CD4-positive, CD25-positive, alpha-beta regulatory T cell (primary cell): ENCODE measurements around the gene BBS10. TPM values are rescaled to one million over a fixed set of nuclear protein-coding genes. Genes with fewer than 3 reads are reported as not detected.
"Not testable (repeated sequence)": the region's sequence is repeated elsewhere in the genome, so short reads cannot be mapped to it uniquely, and the experiment has no call there.

Source experiments
- ATAC-seq, 2 donors: fragments of 150-1000 bp; cut with Tn5 transposase; one replicate each; pipeline ENCODE4 v1.10.0; 2021; ENCODE audit warnings: low read depth in 2 of 2, moderate number of reproducible peaks in 2 of 2, moderate library complexity in 1 of 2
- DNase-seq, 3 donors: peaks; one replicate each; pipeline versions ENCODE4 v3.0.0 to v3.0.0-alpha.2; 2012 to 2022; ENCODE audit warnings: mixed read lengths in 1 of 3
- H3K27ac ChIP-seq: one replicate; pipeline ENCODE4 v1.7.0; 2013; ENCODE audit warnings: mild to moderate bottlenecking, low read length; ENCODE audit not compliant: insufficient read depth, poor library complexity, severe bottlenecking
- H3K27me3 ChIP-seq: one replicate; pipeline ENCODE4 v1.7.0; 2013; ENCODE audit warnings: low read length; ENCODE audit not compliant: control insufficient read depth, insufficient read depth
- H3K36me3 ChIP-seq: one replicate; pipeline ENCODE4 v1.7.0; 2013; ENCODE audit warnings: mild to moderate bottlenecking, low read length, moderate library complexity; ENCODE audit not compliant: control insufficient read depth, insufficient read depth
- H3K4me1 ChIP-seq: 2 replicates; pipeline ENCODE4 v1.7.0; 2013; ENCODE audit warnings: mild to moderate bottlenecking, low read length; ENCODE audit not compliant: insufficient read depth, control insufficient read depth, poor library complexity, severe bottlenecking
- H3K4me3 ChIP-seq: one replicate; pipeline ENCODE4 v1.7.0; 2013; ENCODE audit warnings: low read depth, mild to moderate bottlenecking, low read length, moderate library complexity
- H3K9me3 ChIP-seq, 2 experiments: 1 replicate in 1 of 2; 2 replicates in 1 of 2; pipeline ENCODE4 v1.7.0; 2013; ENCODE audit warnings: low read length in 2 of 2, mild to moderate bottlenecking in 1 of 2, moderate library complexity in 1 of 2; ENCODE audit not compliant: control insufficient read depth in 2 of 2
- H3K27ac Mint-ChIP-seq, 3 donors: one replicate each; pipeline ENCODE4 v1.8.0; 2020 to 2022; ENCODE audit warnings: mild to moderate bottlenecking in 3 of 3, mixed read lengths in 3 of 3, moderate library complexity in 2 of 3
- H3K27me3 Mint-ChIP-seq: one replicate; pipeline ENCODE4 v1.8.0; 2022; ENCODE audit warnings: mild to moderate bottlenecking, mixed read lengths
- H3K36me3 Mint-ChIP-seq: one replicate; pipeline ENCODE4 v1.8.0; 2020; ENCODE audit warnings: mixed read lengths
- H3K4me1 Mint-ChIP-seq, 4 donors: one replicate each; pipeline ENCODE4 v1.8.0; 2020 to 2022; ENCODE audit warnings: mixed read lengths in 4 of 4, mild to moderate bottlenecking in 1 of 4
- H3K4me3 Mint-ChIP-seq, 4 donors: one replicate each; pipeline ENCODE4 v1.8.0; 2020 to 2022; ENCODE audit warnings: mild to moderate bottlenecking in 4 of 4, mixed read lengths in 4 of 4, moderate library complexity in 3 of 4
- H3K9me3 Mint-ChIP-seq, 7 donors: one replicate each; pipeline ENCODE4 v1.8.0; 2020 to 2022; ENCODE audit warnings: mixed read lengths in 7 of 7, mild to moderate bottlenecking in 3 of 7, moderate library complexity in 2 of 7
- polyA plus RNA-seq, 4 donors: library from polyadenylated mRNA; unstranded; fragments of 300-500 nt; fragmentation: Illumina TruSeq; gene quantifications; one replicate each; pipeline ENCODE4 v1.2.3, GENCODE V29; 2021
- total RNA-seq: library from RNA; stranded (reverse); gene quantifications from one replicate; pipeline ENCODE4 v1.2.3, GENCODE V29; 2022

Gene BBS10
- total and polyA plus RNA-seq, 5 donors from 2014 or later: 1.0 to 4.3 (median 2.9) TPM

GRCh38 chr12:76329606-76330005 lies 18.6 kb downstream of the BBS10 start:
- Mint-ChIP-seq H3K27ac (no peak overlapping the region), H3K9me3 (peaks cover 0 to 5% (median 0%) of the 10 kb centered on the region in 7 donors)

DNA sequence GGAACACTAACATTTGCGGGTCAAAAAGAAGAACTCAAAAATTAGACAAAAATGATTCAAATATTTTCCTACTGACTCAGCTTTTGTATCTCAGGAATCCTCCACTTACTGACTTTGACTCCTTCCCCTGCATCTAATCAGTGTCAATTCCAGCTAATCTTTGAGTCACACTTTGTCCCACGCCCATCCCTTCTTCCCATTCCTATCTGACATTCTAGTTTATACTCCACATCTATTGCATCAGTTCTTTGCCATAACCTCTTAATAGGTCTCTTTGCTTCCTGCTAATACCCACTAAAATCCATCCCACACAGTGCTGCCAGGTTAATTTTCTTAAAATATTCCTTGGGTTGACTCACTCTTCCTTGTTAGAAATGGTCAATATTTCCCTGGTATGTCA lies 19.1 kb downstream of the BBS10 start:
- no peak for ATAC-seq
- H3K4me1 Mint-ChIP-seq: no peaks in the 10 kb centered on the region

More at GRCh38 chr12:76329606-76330005, 18.6 kb downstream of the BBS10 start:
- Mint-ChIP-seq H3K4me1 (no peaks in the 10 kb centered on the region), H3K27me3 (peaks cover 15% of the 10 kb centered on the region), H3K4me3 (no peak overlapping the region), H3K36me3 (peaks cover 5% of the 10 kb centered on the region)
- no peaks in the 10 kb centered on the region for H3K36me3 ChIP-seq
- H3K27me3 ChIP-seq: peaks cover 13% of the 10 kb centered on the region
- H3K4me1 ChIP-seq: no peaks in the 10 kb centered on the region
- DNase-seq (no peak), ATAC-seq (no peak)
- no peaks in the 10 kb centered on the region for H3K9me3 ChIP-seq
- H3K27ac ChIP-seq: no peak overlapping the region
- H3K4me3 ChIP-seq: no peak overlapping the region

GRCh38 chr12:76319595-76320319 lies 28.5 kb downstream of the BBS10 start:
- H3K27ac ChIP-seq, H3K36me3 Mint-ChIP-seq, H3K36me3 ChIP-seq, H3K4me1 Mint-ChIP-seq, H3K4me3 Mint-ChIP-seq, ATAC-seq, H3K27me3 ChIP-seq, H3K9me3 ChIP-seq, H3K27ac Mint-ChIP-seq, H3K4me3 ChIP-seq, H3K4me1 ChIP-seq, H3K9me3 Mint-ChIP-seq, DNase-seq: not testable (repeated sequence)
- peaks cover 22% of the 10 kb centered on the region for H3K27me3 Mint-ChIP-seq

More for the DNA sequence above, 19.1 kb downstream of the BBS10 start:
- peaks cover 15% of the 10 kb centered on the region for H3K27me3 Mint-ChIP-seq
- Histone ChIP-seq H3K9me3 (no peaks in the 10 kb centered on the region), H3K27me3 (peaks cover 13% of the 10 kb centered on the region), H3K4me3 (no peak overlapping the region), H3K36me3 (no peaks in the 10 kb centered on the region), H3K27ac (no peak overlapping the region), H3K4me1 (no peaks in the 10 kb centered on the region)
- no peak for DNase-seq
- peaks cover 5% of the 10 kb centered on the region for H3K36me3 Mint-ChIP-seq
- peaks cover 0 to 5% (median 0%) of the 10 kb centered on the region in 7 donors for H3K9me3 Mint-ChIP-seq
- no peak overlapping the region for H3K4me3 Mint-ChIP-seq
- no peak overlapping the region for H3K27ac Mint-ChIP-seq

- Histone ChIP-seq H3K27me3 (peaks cover 3% of the 10 kb centered on the region), H3K4me3 (no peak overlapping the region), H3K4me1 (no peaks in the 10 kb centered on the region), H3K9me3 (no peaks in the 10 kb centered on the region), H3K36me3 (no peaks in the 10 kb centered on the region), H3K27ac (no peak overlapping the region)
- ATAC-seq (no peak), DNase-seq (no peak)
- Mint-ChIP-seq H3K36me3 (no peaks in the 10 kb centered on the region), H3K4me1 (no peaks in the 10 kb centered on the region), H3K9me3 (peaks cover 0 to 2% (median 0%) of the 10 kb centered on the region in 7 donors), H3K27me3 (peaks cover 22% of the 10 kb centered on the region), H3K4me3 (no peak overlapping the region), H3K27ac (no peak overlapping the region)
Observed at GRCh38 chr12:76318773-76319594, 29.2 kb downstream of the BBS10 start.

DNA sequence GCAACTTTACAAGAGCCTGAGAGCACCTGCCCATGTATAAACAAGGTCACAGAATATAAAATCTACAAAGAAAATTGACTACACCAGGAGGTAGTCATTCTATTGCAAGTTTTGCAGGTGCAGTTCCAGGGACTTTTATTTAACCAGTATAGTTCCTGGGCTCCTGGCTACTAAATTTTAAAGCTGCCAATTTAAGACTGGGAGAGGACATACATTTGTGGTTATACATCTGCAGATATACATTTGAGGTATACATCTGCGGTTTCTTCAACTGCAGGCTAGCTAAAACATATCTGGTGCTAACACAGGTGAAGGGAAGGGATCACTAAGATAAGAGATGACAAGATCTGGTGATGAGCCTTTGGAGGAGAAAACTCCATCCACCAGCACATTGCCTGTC lies 30.2 kb downstream of the BBS10 start:
- Histone ChIP-seq H3K27ac (no peak overlapping the region), H3K4me1 (no peaks in the 10 kb centered on the region), H3K4me3 (no peak overlapping the region), H3K36me3 (no peaks in the 10 kb centered on the region), H3K27me3 (peaks cover 3% of the 10 kb centered on the region), H3K9me3 (no peaks in the 10 kb centered on the region)
- Mint-ChIP-seq H3K9me3 (peaks cover 0 to 2% (median 0%) of the 10 kb centered on the region in 7 donors), H3K4me3 (no peak overlapping the region), H3K27me3 (peaks cover 22% of the 10 kb centered on the region), H3K36me3 (no peaks in the 10 kb centered on the region), H3K27ac (no peak overlapping the region), H3K4me1 (no peaks in the 10 kb centered on the region)
- ATAC-seq (no peak), DNase-seq (no peak)

DNA sequence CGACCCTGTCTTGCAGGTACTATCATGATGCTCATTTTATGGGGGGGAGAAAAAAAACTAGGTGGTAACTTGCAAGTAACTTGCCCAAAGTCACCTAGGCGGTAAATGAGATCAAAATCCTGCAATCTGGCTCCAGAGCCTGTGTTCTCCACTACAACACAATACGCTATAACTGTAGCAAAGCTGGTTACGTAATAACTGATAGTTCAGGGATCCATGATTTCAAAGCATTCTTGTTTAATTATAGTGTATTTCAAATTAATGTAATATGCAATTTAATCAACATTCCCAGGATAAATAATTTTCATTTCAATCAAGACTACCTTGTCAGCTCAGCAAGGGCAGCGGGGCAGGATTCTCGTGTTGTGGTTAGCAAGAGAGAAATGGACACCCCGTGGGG lies 31.7 kb downstream of the BBS10 start:
- DNase-seq: no peak
- ATAC-seq: no peak
- Histone ChIP-seq H3K9me3 (no peaks in the 10 kb centered on the region), H3K27me3 (peaks cover 3% of the 10 kb centered on the region), H3K27ac (no peak overlapping the region), H3K36me3 (no peaks in the 10 kb centered on the region), H3K4me1 (no peaks in the 10 kb centered on the region), H3K4me3 (no peak overlapping the region)
- H3K9me3 Mint-ChIP-seq: peaks cover 0 to 2% (median 0%) of the 10 kb centered on the region in 7 donors
- no peaks in the 10 kb centered on the region for H3K4me1 Mint-ChIP-seq
- no peak overlapping the region for H3K27ac Mint-ChIP-seq
- H3K27me3 Mint-ChIP-seq: peaks cover 22% of the 10 kb centered on the region
- H3K36me3 Mint-ChIP-seq: no peaks in the 10 kb centered on the region
- H3K4me3 Mint-ChIP-seq: no peak overlapping the region

- Mint-ChIP-seq H3K27me3 (peaks cover 31% of the 10 kb centered on the region), H3K4me3 (no peak overlapping the region), H3K27ac (no peak overlapping the region), H3K36me3 (no peaks in the 10 kb centered on the region), H3K4me1 (no peaks in the 10 kb centered on the region), H3K9me3 (peaks cover 0 to 2% (median 0%) of the 10 kb centered on the region in 7 donors)
- no peaks in the 10 kb centered on the region for H3K36me3 ChIP-seq
- no peaks in the 10 kb centered on the region for H3K27me3 ChIP-seq
- H3K4me3 ChIP-seq: no peak overlapping the region
- no peaks in the 10 kb centered on the region for H3K9me3 ChIP-seq
- ATAC-seq (no peak), DNase-seq (no peak)
- H3K27ac ChIP-seq: no peak overlapping the region
- no peaks in the 10 kb centered on the region for H3K4me1 ChIP-seq
Observed at GRCh38 chr12:76313299-76313698, 34.9 kb downstream of the BBS10 start.
